Tibial nerve (tissue), 4 donors: ENCODE results near the gene GGA3. TPM values are rescaled to one million over a fixed set of nuclear protein-coding genes. Genes with fewer than 3 reads are reported as not detected.

ENCODE experiments used
- DNase-seq, 2 donors: peaks; one replicate each; pipeline ENCODE4 v3.0.0-alpha.2; 2019; ENCODE audit warnings: low spot score in 2 of 2
- H3K27ac ChIP-seq, 4 donors: fragments of 200-600 bp; sonication (generic) in 3 of 4; one replicate each; pipeline ENCODE4 v1.5.1; 2017 to 2019; ENCODE audit warnings: mild to moderate bottlenecking in 1 of 4
- H3K27me3 ChIP-seq, 2 donors: fragments of 200-600 bp; sonication (generic) in 1 of 2; one replicate each; pipeline versions ENCODE4 v1.5.1 to v1.6.0; 2017 to 2019
- H3K36me3 ChIP-seq, 3 donors: fragments of 200-600 bp; sonication (generic); one replicate each; pipeline ENCODE4 v1.5.1; 2018 to 2019
- H3K4me1 ChIP-seq, 4 donors: fragments of 200-600 bp; sonication (generic) in 3 of 4; one replicate each; pipeline ENCODE4 v1.5.1; 2017 to 2019
- H3K4me3 ChIP-seq, 4 donors: fragments of 200-600 bp; sonication (generic) in 3 of 4; one replicate each; pipeline ENCODE4 v1.5.1; 2017 to 2019; ENCODE audit warnings: mild to moderate bottlenecking in 1 of 4, moderate library complexity in 1 of 4
- H3K9me3 ChIP-seq, 4 donors: fragments of 200-600 bp; sonication (generic) in 3 of 4; one replicate each; pipeline ENCODE4 v1.5.1; 2017 to 2019
- CTCF ChIP-seq, 5 experiments: fragments of 200-600 bp in 3 of 5; fragments of 450-650 bp in 2 of 5; sonication (generic) in 3 of 5; IDR thresholded peaks; one replicate each; pipeline ENCODE4 v1.5.1; 2016 to 2019; ENCODE audit warnings: antibody characterized with exemption in 5 of 5, mild to moderate bottlenecking in 3 of 5, moderate library complexity in 2 of 5
- EP300 ChIP-seq, 2 donors: sonication (generic); formaldehyde crosslinking; IDR thresholded peaks; one replicate each; pipeline ENCODE4 v1.6.1; 2017; ENCODE audit warnings: antibody characterized with exemption in 2 of 2, mild to moderate bottlenecking in 1 of 2
- POLR2A ChIP-seq, 2 donors: fragments of 450-650 bp; IDR thresholded peaks; one replicate each; pipeline ENCODE4 v1.6.1; 2017; ENCODE audit warnings: antibody characterized with exemption in 2 of 2, mild to moderate bottlenecking in 2 of 2, moderate library complexity in 2 of 2
- WGBS, 2 donors: methylation state at CpG; one replicate each; pipeline ENCODE4 v1.1.5; 2018; 5-methylcytosine and 5-hydroxymethylcytosine counted together
- total RNA-seq, 4 donors: library from RNA; depleted of rRNA; stranded (reverse); fragments of >200 nt; gene quantifications; one replicate each; pipeline ENCODE4 v1.1.0, GENCODE V29; 2016

GGA3 gene, protein sequence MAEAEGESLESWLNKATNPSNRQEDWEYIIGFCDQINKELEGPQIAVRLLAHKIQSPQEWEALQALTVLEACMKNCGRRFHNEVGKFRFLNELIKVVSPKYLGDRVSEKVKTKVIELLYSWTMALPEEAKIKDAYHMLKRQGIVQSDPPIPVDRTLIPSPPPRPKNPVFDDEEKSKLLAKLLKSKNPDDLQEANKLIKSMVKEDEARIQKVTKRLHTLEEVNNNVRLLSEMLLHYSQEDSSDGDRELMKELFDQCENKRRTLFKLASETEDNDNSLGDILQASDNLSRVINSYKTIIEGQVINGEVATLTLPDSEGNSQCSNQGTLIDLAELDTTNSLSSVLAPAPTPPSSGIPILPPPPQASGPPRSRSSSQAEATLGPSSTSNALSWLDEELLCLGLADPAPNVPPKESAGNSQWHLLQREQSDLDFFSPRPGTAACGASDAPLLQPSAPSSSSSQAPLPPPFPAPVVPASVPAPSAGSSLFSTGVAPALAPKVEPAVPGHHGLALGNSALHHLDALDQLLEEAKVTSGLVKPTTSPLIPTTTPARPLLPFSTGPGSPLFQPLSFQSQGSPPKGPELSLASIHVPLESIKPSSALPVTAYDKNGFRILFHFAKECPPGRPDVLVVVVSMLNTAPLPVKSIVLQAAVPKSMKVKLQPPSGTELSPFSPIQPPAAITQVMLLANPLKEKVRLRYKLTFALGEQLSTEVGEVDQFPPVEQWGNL
- total RNA-seq, result 10 to 100 TPM; 45.5 to 66.0 (median 56.6) TPM

GRCh38 chr17:75261336-75262111 is at the start of gene GGA3, which contains the start of gene MRPS7:
TSS of gene GGA3 (minus strand) at chr17:75261606. CDS start at chr17:75261587, 19 bp downstream.
TSS of gene MRPS7 (plus strand) at chr17:75261879. CDS start at chr17:75261901, 22 bp downstream.
- H3K4me1 ChIP-seq, result peaks cover 0 to 40% (median 25%) of the 10 kb centered on the region in 4 donors
- 0 to 1% methylated on average over 31 to 54 of the region's 69 CpGs for WGBS, 2 donors
- no peaks in the 10 kb centered on the region for H3K9me3 ChIP-seq
- TF ChIP-seq CTCF (IDR thresholded peaks at IDR 0.05) (peak in 2 of 5 experiments; percentile 20 to 49), POLR2A (IDR thresholded peaks at IDR 0.05) (peak; percentile 29 to 56), EP300 (IDR thresholded peaks at IDR 0.05) (peak; percentile 71 to 88)
- H3K4me3 ChIP-seq, result peak within 1 kb of the TSS; percentile 82 to 99 (median 89)
- peak within 1 kb of the TSS; percentile 91 to 98 (median 94) for H3K27ac ChIP-seq
- DNase-seq, result peak; percentile 95
- peaks cover 0 to 34% (median 0%) of the 10 kb centered on the region in 3 donors for H3K36me3 ChIP-seq
- no peaks in the 10 kb centered on the region for H3K27me3 ChIP-seq

DNA sequence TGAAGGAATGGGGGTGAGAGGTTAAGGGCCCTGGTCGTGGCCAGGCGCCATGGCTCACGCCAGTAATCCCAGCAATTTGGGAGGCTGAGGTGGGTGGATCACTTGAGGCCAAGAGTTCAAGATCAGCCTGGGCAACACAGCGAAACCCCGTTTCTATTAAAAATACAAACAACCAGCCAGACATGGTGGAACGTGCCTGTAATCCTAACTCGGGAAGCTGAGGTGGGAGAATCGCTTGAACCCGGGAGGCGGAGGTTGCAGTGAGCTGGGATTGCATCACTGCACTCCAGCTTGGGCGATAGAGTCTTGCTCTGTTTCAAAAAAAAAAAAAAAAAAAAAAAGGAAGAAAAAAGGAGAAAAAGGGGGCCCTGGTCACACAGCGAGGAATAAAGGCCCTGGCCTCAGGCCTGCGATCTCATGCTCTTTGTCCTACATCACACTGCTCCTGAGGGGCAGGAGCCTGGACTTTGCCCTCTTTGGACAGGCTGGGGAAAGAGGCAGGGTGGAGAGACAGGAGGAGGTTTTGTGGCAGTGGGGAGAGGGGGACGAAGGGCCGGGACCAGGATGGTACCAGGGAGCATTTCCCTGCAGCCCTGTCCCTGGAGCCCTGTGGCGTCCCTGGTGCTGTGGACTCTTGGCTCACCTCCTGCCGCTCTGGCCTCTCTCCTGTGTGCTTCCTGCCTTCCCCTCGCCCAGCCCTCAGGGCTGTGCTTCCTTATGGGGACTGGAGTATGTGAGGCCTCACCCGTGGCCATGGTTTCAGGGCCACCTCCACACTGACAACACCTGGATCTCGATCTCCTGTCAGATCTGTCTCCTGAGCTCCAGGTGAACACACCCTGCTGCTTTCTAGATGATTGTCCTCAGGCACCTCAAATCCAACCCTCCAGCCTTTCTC is 47.6 kb upstream of the GGA3 start:
- Histone ChIP-seq H3K4me1 (peaks cover 0 to 7% (median 0%) of the 10 kb centered on the region in 4 donors), H3K27ac (peak overlapping the region in 3 of 4 donors; percentile 35 to 58 (median 36)), H3K9me3 (no peaks in the 10 kb centered on the region), H3K27me3 (no peaks in the 10 kb centered on the region), H3K4me3 (no peak overlapping the region), H3K36me3 (peaks cover 0 to under 1% (median 0%) of the 10 kb centered on the region in 3 donors)
- WGBS, 2 donors, result 58 to 61% methylated on average over 20 of the region's 20 CpGs
- DNase-seq, result no peak
- TF ChIP-seq EP300 (IDR thresholded peaks at IDR 0.05), result no peak
- TF ChIP-seq POLR2A (IDR thresholded peaks at IDR 0.05), result no peak
- TF ChIP-seq CTCF (IDR thresholded peaks at IDR 0.05), result no peak

DNA sequence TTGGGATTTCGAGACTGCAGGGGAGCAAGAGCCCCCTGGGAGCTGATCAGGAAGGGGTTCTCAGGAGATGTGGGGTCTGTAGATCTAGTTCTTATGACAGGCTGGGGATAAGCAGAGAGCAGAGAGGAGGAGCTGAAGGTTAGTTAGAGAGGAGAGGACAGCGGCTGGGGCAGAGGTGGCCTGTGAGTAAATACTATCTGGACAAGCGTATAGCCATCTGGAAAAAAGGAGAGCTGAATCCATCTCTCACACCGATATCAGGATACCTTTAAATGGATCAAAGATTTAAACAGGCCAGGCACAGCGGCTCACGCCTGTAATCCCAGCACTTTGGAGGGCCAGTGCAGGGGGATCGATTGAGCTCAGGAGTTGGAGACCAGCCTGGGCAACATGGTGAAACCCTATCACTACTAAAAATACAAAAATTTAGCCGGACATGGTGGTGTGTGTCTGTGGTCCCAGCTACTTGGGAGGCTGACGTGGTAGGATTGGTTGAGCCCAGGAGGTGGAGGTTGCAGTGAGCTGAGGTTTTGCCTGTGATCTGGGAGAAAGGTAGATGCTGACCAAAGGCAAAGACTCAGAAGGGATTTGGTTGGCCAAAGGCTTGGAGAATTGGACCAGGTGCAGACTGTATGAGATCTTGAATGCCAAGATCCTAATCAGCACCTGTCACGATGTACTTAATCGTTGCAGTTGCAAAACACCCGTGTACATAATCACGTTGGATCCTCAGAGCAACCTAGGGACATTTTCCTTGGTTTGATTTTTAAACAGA is 46.7 kb upstream of the GGA3 start:
- TF ChIP-seq POLR2A (IDR thresholded peaks at IDR 0.05) (no peak), CTCF (IDR thresholded peaks at IDR 0.05) (no peak), EP300 (IDR thresholded peaks at IDR 0.05) (no peak)
- Histone ChIP-seq H3K27me3 (no peaks in the 10 kb centered on the region), H3K9me3 (no peaks in the 10 kb centered on the region), H3K36me3 (no peaks in the 10 kb centered on the region), H3K27ac (peak overlapping the region in 2 of 4 donors; percentile 35 to 36), H3K4me3 (no peak overlapping the region), H3K4me1 (peaks cover 0 to 7% (median 0%) of the 10 kb centered on the region in 4 donors)
- 79 to 81% methylated on average over 13 of the region's 13 CpGs for WGBS, 2 donors
- DNase-seq, result no peak
